Measurements from ENCODE around the gene DKC1.
"Not testable (repeated sequence)": the region's sequence is repeated elsewhere in the genome, so short reads cannot be mapped to it uniquely, and the experiment has no call there.

The DKC1 gene

DNA sequence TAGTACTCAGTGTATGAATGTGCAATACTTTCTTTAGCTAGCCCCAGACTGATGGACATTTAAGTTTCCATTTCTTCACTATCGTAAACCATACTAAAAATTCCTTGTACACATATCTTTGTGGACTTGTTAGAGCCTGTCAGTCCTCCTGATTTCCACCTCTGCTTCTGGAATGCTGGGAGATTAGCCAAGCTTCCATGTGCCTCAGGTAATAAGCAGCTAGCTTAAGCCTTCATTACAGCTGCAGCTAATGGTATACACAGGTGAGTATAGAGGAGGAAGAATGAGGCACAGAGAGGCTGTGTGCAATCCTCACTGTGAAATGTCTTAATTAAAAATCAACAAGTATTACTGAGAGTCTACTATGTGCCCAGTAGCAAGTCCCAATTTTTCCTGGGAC lies 62.0 kb downstream of the DKC1 start:
- DNase-seq: no peak

GRCh38 chrX:154825586-154825985 lies 62.9 kb downstream of the DKC1 start:
- not testable (repeated sequence) for DNase-seq

Data from activated effector memory CD4-positive, alpha-beta T cell treated with anti-CD3 and anti-CD28 coated beads, Interleukin-2, amount 50 U/mL, for 16 hours (primary cell).